ENCODE measurements around the gene ZKSCAN1.

GRCh38 chr7:99976626-99977025, 38.8 kb upstream of the ZKSCAN1 start:
- TF ChIP-seq CTCF (IDR thresholded peaks at IDR 0.05) (no peak), POLR2A (IDR thresholded peaks at IDR 0.05) (no peak)

Data from right lobe of liver (tissue), 4 donors.